Measurements from ENCODE around the gene CCDC127.

GRCh38 chr5:167982-168660, 49.8 kb downstream of the CCDC127 start:
- no peak for TF ChIP-seq CTCF (IDR thresholded peaks at IDR 0.05; ENCODE audit: low read depth, low read length, poor library complexity, severe bottlenecking)
- TF ChIP-seq EZH2phosphoT487 (IDR thresholded peaks at IDR 0.05; ENCODE audit: borderline replicate concordance, low read length): no peak

All from DOHH2 (cell line).